Ovary (tissue), 9 donors: Measurements from ENCODE around the gene CLPSL2. TPM values are rescaled to one million over a fixed set of nuclear protein-coding genes. Genes with fewer than 3 reads are reported as not detected.

ENCODE experiments used
- DNase-seq, 5 donors: peaks; one replicate each; pipeline ENCODE4 v3.0.0-alpha.2; 2019 to 2020
- H3K27ac ChIP-seq, 2 donors: fragments of 200-600 bp; one replicate each; pipeline versions ENCODE4 v1.5.1 to v1.8.0; 2019 to 2022
- H3K27me3 ChIP-seq: fragments of 200-600 bp; one replicate; pipeline ENCODE4 v1.8.0; 2022
- H3K36me3 ChIP-seq: fragments of 200-600 bp; sonication (generic); one replicate; pipeline ENCODE4 v1.5.1; 2019
- H3K4me1 ChIP-seq: one replicate; pipeline ENCODE4 v1.8.1; 2013; ENCODE audit warnings: mild to moderate bottlenecking, moderate library complexity; ENCODE audit not compliant: insufficient read depth
- H3K4me3 ChIP-seq: fragments of 200-600 bp; sonication (generic); one replicate; pipeline ENCODE4 v1.5.1; 2017
- H3K9me3 ChIP-seq, 2 donors: fragments of 200-600 bp in 1 of 2; sonication (generic) in 1 of 2; one replicate each; pipeline versions ENCODE4 v1.5.1 to v1.8.1; 2013 to 2019; ENCODE audit warnings: mild to moderate bottlenecking in 1 of 2, moderate library complexity in 1 of 2
- CTCF ChIP-seq, 3 donors: fragments of 450-650 bp in 2 of 3; fragments of 200-600 bp in 1 of 3; IDR thresholded peaks; one replicate each; pipeline versions ENCODE4 v1.5.1 to v1.8.0; 2016 to 2022; ENCODE audit warnings: antibody characterized with exemption in 3 of 3, mild to moderate bottlenecking in 1 of 3
- EP300 ChIP-seq: sonication (generic); formaldehyde crosslinking; IDR thresholded peaks from one replicate; pipeline ENCODE4 v1.6.1; 2017; ENCODE audit warnings: antibody characterized with exemption
- POLR2A ChIP-seq: fragments of 450-650 bp; IDR thresholded peaks from one replicate; pipeline ENCODE4 v1.6.1; 2017; ENCODE audit warnings: antibody characterized with exemption, mild to moderate bottlenecking, moderate library complexity
- WGBS, 3 donors: extraction: QIAGEN DNeasy Blood & Tissue Kit in 1 of 3; methylation state at CpG; one replicate each; pipeline versions ENCODE4 v1.1.5 to v1.1.7; 2013 to 2017; 5-methylcytosine and 5-hydroxymethylcytosine counted together
- intact Hi-C, 4 donors: fragments of 100-400 bp; cut with DNase I; formaldehyde crosslinking; loops; one replicate each; pipeline versions ENCODE4 v1.11.0 to v1.15.1; 2022 to 2023
- polyA plus RNA-seq, 2 donors: library from polyadenylated mRNA; stranded (reverse); fragments of 200-250 nt in 1 of 2; fragments of 350-450 nt in 1 of 2; fragmentation: Illumina TruSeq in 1 of 2; extraction: RNeasy Lipid Tissue Mini Kit (QIAGEN cat#74804) in 1 of 2; gene quantifications; one replicate each; pipeline ENCODE4 v1.2.3, GENCODE V29; 2013 to 2014
- total RNA-seq, 7 donors: library from RNA; depleted of rRNA in 2 of 7; stranded (reverse); fragments of >200 nt in 2 of 7; fragmentation: NEBNext Ultra II Directional in 3 of 7; extraction: Animal tissue kit (Norgen Biotek cat#: 25700) in 3 of 7; gene quantifications; one replicate each; pipeline versions ENCODE4 v1.1.0 to v1.2.4, GENCODE V29; 2016 to 2023
- donor health status: DM: no; HTN: no; CAD: no; lungs with moderate emphysema.
- donor health status: DM: no; HTN: no; CAD: no.
- donor health status: Bipolar disorder and iron deficiency.
- donor health status: DM: yes; HTN: yes; CAD: no.
- donor health status: DM: no; HTN: no; CAD: no.
- donor health status: DM: yes; HTN: yes; CAD: no.

CLPSL2 gene
- total and polyA plus RNA-seq, 9 donors: not detected

GRCh38 chr6:35808688-35809087 is 32.3 kb downstream of the CLPSL2 start:
- Histone ChIP-seq H3K4me3 (no peak overlapping the region), H3K27me3 (no peaks in the 10 kb centered on the region), H3K36me3 (no peaks in the 10 kb centered on the region), H3K4me1 (peaks cover 2% of the 10 kb centered on the region), H3K27ac (no peak overlapping the region), H3K9me3 (no peaks in the 10 kb centered on the region)
- 33 to 57% (median 41%) methylated on average over 3 of the region's 3 CpGs for WGBS, 3 donors
- intact Hi-C loops: no loop called here
- DNase-seq: no peak
- TF ChIP-seq EP300 (no peak), CTCF (IDR thresholded peaks at IDR 0.05) (no peak), POLR2A (no peak)

GRCh38 chr6:35809809-35810208 is 33.4 kb downstream of the CLPSL2 start:
- Histone ChIP-seq H3K9me3 (no peaks in the 10 kb centered on the region), H3K27ac (no peak overlapping the region), H3K4me1 (peaks cover 2% of the 10 kb centered on the region), H3K36me3 (no peaks in the 10 kb centered on the region), H3K4me3 (no peak overlapping the region), H3K27me3 (no peaks in the 10 kb centered on the region)
- no peak for TF ChIP-seq CTCF (IDR thresholded peaks at IDR 0.05)
- TF ChIP-seq EP300: no peak
- no peak for TF ChIP-seq POLR2A
- WGBS, 3 donors: 74 to 82% (median 76%) methylated on average over 5 of the region's 5 CpGs
- no peak for DNase-seq
- intact Hi-C loops: no loop called here

GRCh38 chr6:35810971-35811698 is 34.7 kb downstream of the CLPSL2 start:
- H3K27ac ChIP-seq: no peak overlapping the region
- TF ChIP-seq POLR2A: no peak
- TF ChIP-seq EP300: no peak
- TF ChIP-seq CTCF (IDR thresholded peaks at IDR 0.05): no peak
- DNase-seq: no peak
- intact Hi-C loops: no loop called here
- no peaks in the 10 kb centered on the region for H3K36me3 ChIP-seq
- no peak overlapping the region for H3K4me3 ChIP-seq
- H3K4me1 ChIP-seq: no peaks in the 10 kb centered on the region
- no peaks in the 10 kb centered on the region for H3K27me3 ChIP-seq
- WGBS, 3 donors: 66 to 68% (median 67%) methylated on average over 14 of the region's 14 CpGs
- no peaks in the 10 kb centered on the region for H3K9me3 ChIP-seq

- H3K27me3 ChIP-seq: no peaks in the 10 kb centered on the region
- no peak for DNase-seq
- intact Hi-C loops: no loop called here
- 59 to 76% (median 67%) methylated on average over 6 of the region's 6 CpGs for WGBS, 3 donors
- no peak for TF ChIP-seq POLR2A
- no peak overlapping the region for H3K4me3 ChIP-seq
- no peaks in the 10 kb centered on the region for H3K9me3 ChIP-seq
- no peaks in the 10 kb centered on the region for H3K36me3 ChIP-seq
- no peak overlapping the region for H3K27ac ChIP-seq
- no peaks in the 10 kb centered on the region for H3K4me1 ChIP-seq
Observed at GRCh38 chr6:35811699-35811995, 35.2 kb downstream of the CLPSL2 start.

GRCh38 chr6:35817515-35817914 is 41.1 kb downstream of the CLPSL2 start:
- Histone ChIP-seq H3K4me3 (no peak overlapping the region), H3K36me3 (no peaks in the 10 kb centered on the region), H3K27me3 (no peaks in the 10 kb centered on the region), H3K9me3 (no peaks in the 10 kb centered on the region), H3K4me1 (no peaks in the 10 kb centered on the region), H3K27ac (no peak overlapping the region)
- no peak for DNase-seq
- no peak for TF ChIP-seq EP300
- TF ChIP-seq POLR2A: no peak
- TF ChIP-seq CTCF (IDR thresholded peaks at IDR 0.05): no peak
- intact Hi-C loops: no loop called here
